Fibroblast of mammary gland (primary cell): ENCODE measurements around the gene TRAF3IP1.
"Not testable (repeated sequence)": the region's sequence is repeated elsewhere in the genome, so short reads cannot be mapped to it uniquely, and the experiment has no call there.

ENCODE experiments used
- DNase-seq: peaks from one replicate; pipeline ENCODE4 v3.0.0-alpha.2; 2010; ENCODE audit warnings: low read depth
- H3K4me3 ChIP-seq: 2 replicates; pipeline ENCODE4 v1.5.1; 2011; ENCODE audit warnings: low read depth, mild to moderate bottlenecking, low read length, moderate library complexity; ENCODE audit not compliant: control insufficient read depth
- TF ChIP-seq, protein P1 (sequence below): conservative IDR thresholded peaks from 2 replicates; pipeline ENCODE4 v1.5.1; 2011; ENCODE audit warnings: low read depth, low read length, inconsistent platforms; ENCODE audit not compliant: control insufficient read depth, insufficient read depth

The TRAF3IP1 gene

DNA sequence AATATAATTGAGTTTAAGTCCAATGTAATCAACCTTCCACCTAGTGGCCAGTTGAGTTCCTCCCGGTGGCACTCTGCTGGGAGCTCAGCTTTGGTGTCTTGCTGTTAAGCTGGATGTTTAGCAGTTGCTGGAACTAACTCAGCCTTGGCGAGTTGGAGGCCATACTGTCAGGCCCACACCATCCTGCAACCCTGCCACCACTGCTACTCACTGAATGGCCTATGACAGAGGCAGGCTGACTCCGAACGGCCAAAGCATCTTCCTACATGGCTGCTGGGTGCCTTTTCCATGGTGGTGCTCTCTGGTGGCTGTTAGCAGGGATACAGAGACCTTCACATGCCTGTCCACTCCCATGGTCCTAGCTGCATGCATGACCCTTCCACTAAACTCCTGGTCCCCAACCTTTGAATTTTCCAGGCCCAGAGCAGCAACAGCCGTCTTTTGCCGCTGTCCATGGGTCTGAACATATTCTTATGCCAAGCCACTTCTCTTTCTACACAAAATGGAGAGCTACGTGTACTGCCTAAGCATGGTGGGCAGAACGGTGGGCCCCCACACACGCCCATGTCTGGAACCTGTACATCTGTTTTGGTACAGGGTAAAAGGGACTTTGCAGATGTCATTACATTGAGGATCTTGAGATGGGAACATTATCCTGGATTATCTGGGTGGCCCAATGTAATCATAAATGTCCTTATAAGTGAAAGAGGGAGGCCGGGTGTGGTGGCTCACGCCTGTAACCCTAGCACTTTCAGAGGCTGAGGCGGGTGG lies 15.0 kb upstream of the TRAF3IP1 start:
- no peak for DNase-seq
- TF ChIP-seq, protein P1, sequence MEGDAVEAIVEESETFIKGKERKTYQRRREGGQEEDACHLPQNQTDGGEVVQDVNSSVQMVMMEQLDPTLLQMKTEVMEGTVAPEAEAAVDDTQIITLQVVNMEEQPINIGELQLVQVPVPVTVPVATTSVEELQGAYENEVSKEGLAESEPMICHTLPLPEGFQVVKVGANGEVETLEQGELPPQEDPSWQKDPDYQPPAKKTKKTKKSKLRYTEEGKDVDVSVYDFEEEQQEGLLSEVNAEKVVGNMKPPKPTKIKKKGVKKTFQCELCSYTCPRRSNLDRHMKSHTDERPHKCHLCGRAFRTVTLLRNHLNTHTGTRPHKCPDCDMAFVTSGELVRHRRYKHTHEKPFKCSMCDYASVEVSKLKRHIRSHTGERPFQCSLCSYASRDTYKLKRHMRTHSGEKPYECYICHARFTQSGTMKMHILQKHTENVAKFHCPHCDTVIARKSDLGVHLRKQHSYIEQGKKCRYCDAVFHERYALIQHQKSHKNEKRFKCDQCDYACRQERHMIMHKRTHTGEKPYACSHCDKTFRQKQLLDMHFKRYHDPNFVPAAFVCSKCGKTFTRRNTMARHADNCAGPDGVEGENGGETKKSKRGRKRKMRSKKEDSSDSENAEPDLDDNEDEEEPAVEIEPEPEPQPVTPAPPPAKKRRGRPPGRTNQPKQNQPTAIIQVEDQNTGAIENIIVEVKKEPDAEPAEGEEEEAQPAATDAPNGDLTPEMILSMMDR = peak; percentile 18
- H3K4me3 ChIP-seq = no peak overlapping the region

GRCh38 chr2:238305965-238306671 lies 14.2 kb upstream of the TRAF3IP1 start:
- DNase-seq = no peak
- TF ChIP-seq, protein P1 = no peak
- no peak overlapping the region for H3K4me3 ChIP-seq

- DNase-seq = no peak
- TF ChIP-seq, protein P1 = no peak
- H3K4me3 ChIP-seq = no peak overlapping the region
These were observed 13.7 kb upstream of the TRAF3IP1 start for GRCh38 chr2:238306672-238306998.

DNA sequence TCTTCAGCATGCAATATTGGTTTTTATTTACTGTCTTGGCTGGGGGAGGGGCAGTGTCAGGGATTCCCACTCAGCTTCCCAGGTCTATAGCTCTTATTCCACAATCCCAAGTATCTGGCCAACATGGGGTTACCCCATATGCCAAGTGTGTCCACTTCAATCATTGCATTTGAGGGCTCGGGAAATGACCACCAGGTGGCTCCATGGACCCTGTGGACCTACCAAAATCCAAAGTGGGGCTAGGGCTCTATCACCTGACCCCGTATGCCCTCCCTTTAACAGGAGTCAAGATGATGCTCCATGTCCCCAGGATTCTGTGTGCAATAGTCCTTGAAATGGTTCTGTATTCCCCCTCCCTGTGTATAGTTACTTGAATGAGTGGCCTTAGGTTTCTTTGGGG lies 12.1 kb upstream of the TRAF3IP1 start:
- TF ChIP-seq, protein P1 = peak; percentile 36
- H3K4me3 ChIP-seq = no peak overlapping the region
- DNase-seq = no peak

- H3K4me3 ChIP-seq, DNase-seq: not testable (repeated sequence)
These were observed 9.6 kb upstream of the TRAF3IP1 start for GRCh38 chr2:238310721-238311120.

DNA sequence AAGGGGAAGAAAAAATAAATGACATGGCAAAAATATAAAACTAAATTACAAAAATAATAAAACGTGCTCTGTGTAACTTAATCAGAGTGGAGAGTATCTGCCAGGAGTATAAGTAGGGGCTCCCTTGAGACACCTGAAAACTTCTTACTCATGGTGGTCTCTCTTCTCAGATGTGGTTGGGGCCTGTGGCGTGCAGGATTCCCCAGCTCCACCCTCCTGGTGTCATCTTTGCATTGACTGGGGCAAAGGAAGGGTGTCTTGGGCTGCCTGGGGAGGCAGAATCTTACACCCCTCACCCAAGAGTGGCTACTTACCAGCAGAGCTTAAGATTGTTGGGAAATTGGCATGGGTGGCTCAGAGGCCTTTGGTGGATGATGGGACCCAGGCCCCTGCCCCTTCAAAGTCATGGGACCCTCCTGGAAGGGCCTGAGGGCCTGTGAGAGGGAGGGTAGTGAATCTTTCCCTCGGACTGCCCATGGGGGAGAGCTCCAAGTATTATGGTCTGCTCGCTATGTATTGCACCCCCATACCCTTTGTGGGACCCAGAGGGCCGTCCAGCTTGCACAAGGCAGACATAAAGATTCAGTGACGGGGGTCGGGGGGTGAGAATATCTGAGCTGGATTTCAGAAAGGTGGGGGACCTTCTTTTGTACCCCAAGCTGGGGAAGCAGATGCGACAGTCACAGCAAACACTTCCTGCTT lies 6.9 kb upstream of the TRAF3IP1 start:
- TF ChIP-seq, protein P1 = no peak
- no peak for DNase-seq
- no peak overlapping the region for H3K4me3 ChIP-seq

DNA sequence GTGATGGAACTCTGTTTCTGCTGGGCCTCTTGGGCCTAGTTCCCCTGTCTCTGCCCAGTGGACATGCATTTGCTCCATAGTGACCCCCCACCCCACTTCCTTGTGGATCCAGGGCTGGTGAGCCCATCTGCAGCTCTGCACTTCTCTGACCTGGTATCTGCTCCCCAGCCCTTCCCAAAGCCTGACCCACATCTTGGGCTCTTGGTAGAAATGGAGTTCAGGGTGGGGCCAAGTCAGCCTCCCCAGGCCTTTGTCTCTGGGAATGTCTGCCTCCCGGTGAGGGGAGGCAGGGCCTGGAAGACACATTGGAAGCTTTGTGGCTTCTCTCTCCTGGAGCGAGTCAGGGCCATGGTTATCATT lies 6.3 kb upstream of the TRAF3IP1 start:
- no peak overlapping the region for H3K4me3 ChIP-seq
- TF ChIP-seq, protein P1 = no peak
- no peak for DNase-seq
